Muscle of arm (tissue), 12 donors: Measurements from ENCODE around the gene CLOCK. TPM values are rescaled to one million over a fixed set of nuclear protein-coding genes. Genes with fewer than 3 reads are reported as not detected.

Experiments
- DNase-seq: peaks from one replicate; pipeline ENCODE4 v3.0.0-alpha.2; 2013
- polyA plus RNA-seq, 12 donors: library from polyadenylated mRNA; unstranded; fragments of 120-200 nt; gene quantifications; one replicate each; pipeline ENCODE4 v1.2.1, GENCODE V29; 2013; ENCODE audit not compliant: insufficient read length in 12 of 12

The CLOCK gene
- polyA plus RNA-seq, 12 donors: 13.8 to 39.9 (median 18.1) TPM

GRCh38 chr4:55483315-55483714 lies 63.4 kb downstream of the CLOCK start:
- no peak for DNase-seq

GRCh38 chr4:55475394-55476243 lies 71.1 kb downstream of the CLOCK start:
- DNase-seq: no peak

DNA sequence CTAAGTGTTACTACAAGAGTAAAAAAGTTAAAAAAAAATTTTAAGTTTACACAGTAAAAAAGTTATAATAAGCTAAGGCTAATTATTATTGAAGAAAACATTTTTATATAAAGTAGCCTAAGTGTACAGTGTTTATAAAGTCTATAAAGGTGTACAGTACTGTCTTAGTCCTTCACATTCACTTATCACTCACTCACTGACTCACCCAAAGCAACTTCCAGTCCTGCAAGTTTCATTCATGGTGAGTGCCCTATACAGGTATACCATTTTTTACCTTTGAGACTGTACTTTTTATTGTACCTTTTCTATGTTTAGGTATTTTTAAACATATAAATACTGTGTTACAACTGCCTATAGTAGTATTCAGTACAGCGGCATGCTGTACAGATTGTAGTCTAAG lies 76.7 kb downstream of the CLOCK start:
- DNase-seq: no peak

- no peak for DNase-seq
Observed at GRCh38 chr4:55468724-55469123, 78.0 kb downstream of the CLOCK start.

- DNase-seq: no peak
Observed at GRCh38 chr4:55466001-55466400, 80.7 kb downstream of the CLOCK start.

DNA sequence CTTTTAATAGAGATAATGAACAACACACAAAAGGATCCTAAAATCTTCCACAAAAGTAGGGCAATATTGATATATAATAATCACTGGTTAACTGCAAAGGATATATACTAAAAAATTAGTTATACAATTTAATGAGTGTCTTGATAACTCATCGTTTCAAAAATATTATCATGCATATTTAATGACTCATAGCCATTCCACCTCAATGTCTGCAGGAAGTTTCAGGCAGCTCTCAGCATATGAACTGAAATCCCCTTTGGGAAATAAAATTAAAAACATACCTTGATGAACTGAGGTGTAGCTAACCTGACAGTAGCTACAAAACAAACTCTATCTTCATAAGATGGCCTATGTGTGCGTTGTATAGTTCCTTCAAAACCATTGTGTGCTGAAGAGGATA lies 88.1 kb downstream of the CLOCK start:
- DNase-seq: no peak

- DNase-seq: no peak
Observed at GRCh38 chr4:55458164-55458563, 88.5 kb downstream of the CLOCK start.

DNA sequence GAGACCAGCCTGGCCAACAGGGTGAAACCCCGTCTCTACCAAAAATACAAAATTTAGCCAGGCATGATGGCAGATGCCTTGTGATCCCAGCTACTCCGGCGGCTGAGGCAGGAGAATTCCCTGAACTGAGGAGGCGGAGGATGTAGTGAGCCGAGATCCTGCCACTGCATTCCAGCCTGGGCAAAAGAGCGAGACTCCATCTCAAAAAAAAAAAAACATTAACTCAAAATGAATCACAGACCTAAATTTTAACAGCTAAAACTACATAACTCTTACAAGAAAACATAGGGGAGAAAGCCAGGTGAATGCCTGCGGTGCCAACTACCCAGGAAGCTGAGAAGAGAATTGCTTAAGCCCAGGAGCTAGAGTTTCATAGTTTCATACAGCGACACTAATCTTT lies 96.1 kb downstream of the CLOCK start:
- no peak for DNase-seq

GRCh38 chr4:55447831-55448230 lies 98.9 kb downstream of the CLOCK start:
- DNase-seq: peak; percentile 48

DNA sequence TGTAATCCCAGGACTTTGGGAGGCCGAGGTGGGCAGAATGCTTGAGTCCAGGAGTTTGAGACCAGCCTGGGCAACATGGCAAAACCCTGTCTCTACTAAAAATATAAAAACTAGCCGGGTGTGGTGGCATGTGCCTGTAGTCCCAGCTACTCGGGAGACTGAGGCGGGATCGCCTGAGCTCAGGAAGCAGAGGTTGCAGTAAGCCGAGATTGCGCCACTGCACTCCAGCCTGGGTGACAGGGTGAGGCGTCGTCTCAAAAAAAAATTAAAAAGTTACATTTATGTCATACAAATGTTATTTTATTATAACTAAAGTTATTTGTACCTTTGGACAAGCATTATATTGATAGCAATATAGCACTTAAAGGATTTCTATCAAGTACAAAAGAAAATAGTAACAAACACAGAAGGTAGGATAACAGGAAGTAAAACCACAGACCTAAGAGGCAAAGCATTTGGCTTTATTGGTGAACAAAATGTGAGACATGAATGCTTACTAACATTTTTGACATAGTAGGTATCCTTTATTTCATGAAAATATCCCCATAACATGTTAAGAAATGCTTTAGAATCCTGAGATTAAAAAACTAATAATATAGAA lies 99.5 kb downstream of the CLOCK start:
- DNase-seq: no peak

DNA sequence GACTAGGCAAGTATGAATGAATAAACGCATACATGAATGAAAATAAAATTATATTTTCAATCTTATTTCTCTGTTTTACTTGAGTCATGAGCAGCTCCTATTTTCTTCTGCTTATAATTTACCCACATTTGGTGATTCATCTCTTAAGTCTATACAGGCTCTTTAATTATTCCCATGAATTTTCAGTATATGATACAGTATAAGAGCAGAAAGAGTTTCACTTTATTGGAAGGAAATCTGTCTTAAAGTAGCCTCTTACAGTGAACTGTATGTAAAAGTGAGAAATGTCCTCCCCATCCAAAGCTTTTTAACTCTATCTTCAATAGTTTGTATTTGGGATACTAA lies 100.2 kb downstream of the CLOCK start:
- DNase-seq: no peak

GRCh38 chr4:55445921-55446577 lies 100.7 kb downstream of the CLOCK start:
- DNase-seq: no peak

GRCh38 chr4:55444827-55445226 lies 101.9 kb downstream of the CLOCK start:
- DNase-seq: no peak

DNA sequence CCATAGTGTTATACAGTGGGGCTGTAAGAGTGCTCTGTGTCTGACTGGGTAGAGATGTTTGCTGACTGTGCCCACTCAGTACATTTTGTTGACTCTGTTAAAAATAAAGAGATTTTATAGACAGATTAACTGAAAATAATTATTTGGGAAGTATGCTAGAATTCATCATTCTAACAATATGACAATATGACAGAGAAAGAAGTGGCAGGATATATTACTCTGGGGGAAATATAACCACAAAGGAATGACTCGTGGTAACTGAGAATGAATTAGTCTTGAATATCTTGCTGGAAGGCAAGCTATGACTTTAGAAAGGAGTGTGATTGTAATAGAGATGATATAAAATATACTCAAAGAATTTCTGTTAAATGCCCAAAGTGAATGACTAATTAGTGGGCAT lies 104.2 kb downstream of the CLOCK start:
- DNase-seq: no peak

- DNase-seq: no peak
Observed at GRCh38 chr4:55440786-55441185, 105.9 kb downstream of the CLOCK start.

DNA sequence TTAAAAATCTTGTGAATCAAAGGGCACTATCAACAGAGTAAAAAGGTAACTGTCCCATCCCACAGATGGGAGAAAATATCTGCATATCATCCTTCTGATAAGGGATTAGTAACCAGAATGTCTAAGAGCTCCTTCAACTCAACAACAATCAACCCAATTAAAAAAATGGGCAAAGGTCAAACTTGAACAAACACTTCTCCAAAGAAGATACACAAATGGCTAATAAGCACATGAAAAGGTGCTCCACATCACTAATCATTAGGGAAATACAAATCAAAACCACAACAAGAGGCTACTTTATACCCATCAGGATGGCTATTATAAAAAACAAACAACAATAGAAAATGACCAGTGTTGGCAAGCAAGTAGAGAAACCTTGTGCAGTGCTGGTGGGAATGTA lies 107.7 kb downstream of the CLOCK start:
- DNase-seq: no peak

- DNase-seq: no peak
Observed at GRCh38 chr4:55438314-55438713, 108.4 kb downstream of the CLOCK start.

DNA sequence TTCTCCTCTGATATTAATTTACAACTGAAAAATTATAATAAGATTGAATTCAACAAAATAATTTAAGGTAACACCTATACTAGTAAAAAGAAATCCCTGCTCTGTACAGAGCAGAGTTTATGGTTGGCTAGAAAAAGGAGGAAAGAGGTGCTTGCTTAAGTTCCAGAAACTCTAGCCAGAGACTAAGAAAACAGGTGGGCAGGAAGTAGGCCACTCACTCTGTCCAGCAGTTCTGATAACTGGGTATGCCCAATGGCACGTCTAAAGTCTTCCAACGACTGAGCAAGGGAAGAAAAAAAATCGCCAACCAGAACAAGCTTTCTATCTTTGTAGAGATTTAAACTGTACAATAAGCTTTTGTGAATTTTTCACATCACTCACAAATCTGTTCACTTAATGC lies 108.9 kb downstream of the CLOCK start:
- DNase-seq: no peak

DNA sequence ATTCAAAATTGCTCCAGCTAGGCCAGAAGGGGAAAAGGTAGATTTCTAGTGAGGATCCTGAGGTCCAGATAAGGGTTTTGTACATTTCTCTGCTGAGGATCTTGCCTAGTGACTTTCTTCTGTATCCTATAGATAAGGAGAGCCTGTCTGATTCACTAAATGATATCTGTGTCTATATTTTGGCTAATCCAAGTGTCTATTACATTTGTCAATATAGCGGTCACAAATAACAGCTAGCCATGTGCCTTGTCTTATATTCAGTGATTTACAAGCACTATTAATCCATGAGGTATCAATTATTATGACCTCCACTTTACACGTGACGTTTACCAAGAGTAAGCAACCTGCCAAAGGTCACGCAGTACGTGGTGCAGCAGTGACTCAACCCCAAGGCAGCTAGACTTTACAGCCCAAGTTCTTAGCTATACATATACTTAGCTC lies 109.3 kb downstream of the CLOCK start:
- DNase-seq: no peak

DNA sequence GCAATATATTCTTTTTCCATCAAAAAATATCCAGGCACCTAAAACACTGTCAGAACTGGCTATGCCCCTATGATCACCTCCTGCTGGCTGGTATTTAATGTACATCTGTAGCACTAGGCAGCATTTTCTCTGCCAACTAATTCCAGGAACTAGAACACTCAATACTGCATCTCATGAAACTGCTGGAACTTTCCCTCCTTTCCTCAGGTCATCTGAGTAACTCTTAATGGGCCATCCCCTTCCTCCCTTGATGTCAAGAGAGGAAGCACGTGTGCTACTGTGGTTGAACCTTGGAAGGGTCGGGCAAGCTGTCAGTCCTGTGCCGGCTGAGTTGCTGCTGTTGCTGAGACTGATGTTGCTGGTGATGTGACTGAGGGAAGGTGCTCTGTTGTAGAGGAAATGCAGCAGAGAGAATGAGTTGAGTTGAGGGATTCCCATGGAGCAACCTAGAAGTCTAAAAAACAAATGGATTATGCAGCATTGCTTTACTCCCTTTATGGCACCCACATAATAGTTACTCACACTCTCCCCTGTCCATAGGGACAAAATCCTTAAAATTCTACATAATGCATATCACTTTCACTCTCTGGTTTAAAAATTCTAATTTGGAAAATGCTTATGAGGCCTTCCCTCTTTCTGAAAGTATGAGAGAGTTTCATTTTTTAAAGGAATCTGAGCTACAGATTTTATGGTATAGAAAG lies 111.4 kb downstream of the CLOCK start:
- no peak for DNase-seq

- no peak for DNase-seq
Observed at GRCh38 chr4:55431710-55432336, 114.9 kb downstream of the CLOCK start.

DNA sequence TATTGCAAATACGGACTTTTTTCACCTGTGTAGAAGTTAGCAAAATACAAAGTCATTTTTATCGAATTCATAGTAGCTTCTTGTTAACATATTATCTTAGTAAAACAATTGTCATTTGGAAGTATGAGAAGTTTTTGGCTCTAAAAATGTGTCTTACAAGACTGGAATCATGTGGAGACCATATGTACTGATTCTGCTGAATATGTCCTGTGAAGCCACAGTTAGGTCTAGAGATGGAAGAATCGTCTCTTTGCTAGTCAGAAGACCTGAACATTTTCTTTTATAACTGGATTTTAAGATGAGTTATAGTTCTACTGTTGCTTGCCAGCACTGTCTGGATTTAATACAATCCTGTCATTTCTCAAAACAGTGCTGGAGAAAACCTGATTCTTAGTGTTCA lies 121.9 kb downstream of the CLOCK start:
- DNase-seq: no peak
